WTC11 (cell line): ENCODE data around the gene SENP3. TPM values are rescaled to one million over a fixed set of nuclear protein-coding genes. Genes with fewer than 3 reads are reported as not detected.

Source experiments
- ATAC-seq: fragments of 200-7000 bp; cut with Tn5 transposase; 2 replicates; pipeline ENCODE4 v1.10.0; 2021; ENCODE audit warnings: mild to moderate bottlenecking, moderate library complexity
- CTCF ChIA-PET: fragments of 300-600 bp; sonication (Branson Sonifier 250); formaldehyde crosslinking; loops from one replicate; lab custom pipeline; 2021; ENCODE audit warnings: antibody characterized with exemption; lab: Charles Lee
- POLR2A ChIA-PET: fragments of 350-600 bp; sonication (Branson Sonifier 250); formaldehyde crosslinking; loops from one replicate; lab custom pipeline; 2021; ENCODE audit warnings: antibody characterized with exemption; lab: Charles Lee
- DNase-seq: peaks from one replicate; pipeline ENCODE4 v3.0.0; 2021; ENCODE audit warnings: low spot score
- H3K27ac Mint-ChIP-seq: 2 replicates; pipeline ENCODE4 v1.8.0; 2021; ENCODE audit warnings: mixed read lengths
- H3K27me3 Mint-ChIP-seq: 2 replicates; pipeline ENCODE4 v1.8.0; 2021; ENCODE audit warnings: low read depth, mild to moderate bottlenecking, moderate library complexity, mixed read lengths
- H3K36me3 Mint-ChIP-seq: 2 replicates; pipeline ENCODE4 v1.8.0; 2021; ENCODE audit warnings: mixed read lengths
- H3K4me1 Mint-ChIP-seq: 2 replicates; pipeline ENCODE4 v1.8.0; 2022; ENCODE audit warnings: mixed read lengths
- H3K4me3 Mint-ChIP-seq: 2 replicates; pipeline ENCODE4 v1.8.0; 2021; ENCODE audit warnings: mild to moderate bottlenecking, moderate library complexity, mixed read lengths
- H3K9me3 Mint-ChIP-seq: 2 replicates; pipeline ENCODE4 v1.8.0; 2021; ENCODE audit warnings: mixed read lengths
- AR ChIP-seq: fragments of 250-450 bp; sonication (Bioruptor Pico); IDR thresholded peaks from 2 replicates; pipeline ENCODE4 v1.9.0; 2021; ENCODE audit warnings: mild to moderate bottlenecking
- CDX4 ChIP-seq: fragments of 250-450 bp; sonication (Bioruptor Pico); IDR thresholded peaks from 2 replicates; pipeline ENCODE4 v1.9.0; 2021; ENCODE audit warnings: moderate library complexity, mild to moderate bottlenecking, inconsistent platforms, borderline replicate concordance
- E2F4 ChIP-seq: sonication (generic); formaldehyde crosslinking; IDR thresholded peaks from 2 replicates; pipeline ENCODE4 v1.8.1; 2022; ENCODE audit warnings: low read depth, mild to moderate bottlenecking, moderate library complexity, missing genetic modification reagents, borderline replicate concordance
- EMX1 ChIP-seq: fragments of 250-450 bp; sonication (Bioruptor Pico); IDR thresholded peaks from 2 replicates; pipeline ENCODE4 v1.8.0; 2021; ENCODE audit warnings: mild to moderate bottlenecking
- ESRRA ChIP-seq: sonication (generic); formaldehyde crosslinking; IDR thresholded peaks from 2 replicates; pipeline ENCODE4 v1.8.1; 2022; ENCODE audit warnings: mild to moderate bottlenecking, missing genetic modification reagents, borderline replicate concordance
- FOXJ3 ChIP-seq: sonication (generic); formaldehyde crosslinking; IDR thresholded peaks from 2 replicates; pipeline ENCODE4 v1.9.0; 2021; ENCODE audit warnings: missing genetic modification reagents, mild to moderate bottlenecking, borderline replicate concordance
- IRF2 ChIP-seq: sonication (generic); formaldehyde crosslinking; IDR thresholded peaks from 2 replicates; pipeline ENCODE4 v1.8.0; 2022; ENCODE audit warnings: low read depth, missing genetic modification reagents, borderline replicate concordance
- MAX ChIP-seq: sonication (generic); formaldehyde crosslinking; IDR thresholded peaks from 2 replicates; pipeline ENCODE4 v1.8.0; 2022; ENCODE audit warnings: mild to moderate bottlenecking, missing genetic modification reagents
- STAT6 ChIP-seq: sonication (generic); formaldehyde crosslinking; conservative IDR thresholded peaks from 2 replicates; pipeline ENCODE4 v1.8.1; 2023; ENCODE audit warnings: mild to moderate bottlenecking, low read depth, missing genetic modification reagents, moderate library complexity
- USF1 ChIP-seq: sonication (generic); formaldehyde crosslinking; IDR thresholded peaks from 2 replicates; pipeline ENCODE4 v1.8.0; 2022; ENCODE audit warnings: mild to moderate bottlenecking, missing genetic modification reagents
- ZNF121 ChIP-seq: sonication (generic); formaldehyde crosslinking; IDR thresholded peaks from 2 replicates; pipeline ENCODE4 v1.8.0; 2023; ENCODE audit warnings: missing genetic modification reagents
- ZNF232 ChIP-seq: sonication (generic); formaldehyde crosslinking; IDR thresholded peaks from 2 replicates; pipeline ENCODE4 v1.8.0; 2022; ENCODE audit warnings: mild to moderate bottlenecking, missing genetic modification reagents
- ZNF281 ChIP-seq: sonication (generic); formaldehyde crosslinking; IDR thresholded peaks from 2 replicates; pipeline ENCODE4 v1.8.0; 2023; ENCODE audit warnings: mild to moderate bottlenecking, missing genetic modification reagents
- ZNF396 ChIP-seq: fragments of 250-450 bp; sonication (Bioruptor Pico); IDR thresholded peaks from 2 replicates; pipeline ENCODE4 v1.8.0; 2021; ENCODE audit warnings: mild to moderate bottlenecking, moderate library complexity, borderline replicate concordance
- total RNA-seq: library from RNA; stranded (reverse); gene quantifications from 3 replicates; pipeline ENCODE4 v1.2.3, GENCODE V29; 2021

SENP3 gene
- total RNA-seq, 1 experiment from 2014 or later = 85.4 TPM

GRCh38 chr17:7587420-7588151 lies 25.9 kb downstream of the SENP3 start (continued):
- TF ChIP-seq ZNF281 (CRISPR knock-in tag) = no peak
- no peak for TF ChIP-seq ZNF396 (CRISPR knock-in tag)
- no peak for TF ChIP-seq ZNF121
- TF ChIP-seq, all 79 proteins: peak for 0

- POLR2A ChIA-PET = interaction anchor here (0.6 to 4.6 kb wide), 18 partner anchors 9 to 186 kb away, joined by 3 to 41 read pairs (median 4); partner anchors contain the start of genes ATP1B2, CD68, EFNB3 and SAT2
- Mint-ChIP-seq H3K9me3 (no peaks in the 10 kb centered on the region), H3K36me3 (peaks cover 35% of the 10 kb centered on the region), H3K27ac (no peak overlapping the region), H3K27me3 (no peaks in the 10 kb centered on the region), H3K4me1 (peaks cover 39% of the 10 kb centered on the region)
- ATAC-seq = peak; percentile 1
- TF ChIP-seq CDX4 (no peak), STAT6 (no peak), ZNF232 (no peak), FOXJ3 (CRISPR knock-in tag) (no peak), USF1 (CRISPR knock-in tag) (0 out of 2 replicates have a peak, but pooled peaks have one; percentile 25)
- TF ChIP-seq, all 79 proteins: peak for 1
- DNase-seq = no peak
- CTCF ChIA-PET = interaction anchor here (0.6 to 4.3 kb wide), 53 partner anchors 9 to 375 kb away, joined by 3 to 61 read pairs (median 5); partner anchors contain the start of genes ACAP1, ATP1B2, CD68 and DNAH2
- peak overlapping the region; percentile 70 for H3K4me3 Mint-ChIP-seq
Observed at GRCh38 chr17:7588553-7589203, 27.0 kb downstream of the SENP3 start.

- ATAC-seq (peak; percentile 71), DNase-seq (peak; percentile 91)
- Mint-ChIP-seq H3K9me3 (no peaks in the 10 kb centered on the region), H3K36me3 (peaks cover 42% of the 10 kb centered on the region), H3K4me1 (peaks cover 38% of the 10 kb centered on the region), H3K4me3 (peak overlapping the region; percentile 70), H3K27me3 (no peaks in the 10 kb centered on the region), H3K27ac (peak overlapping the region; percentile 79)
- POLR2A ChIA-PET = interaction anchor here (0.6 to 4.6 kb wide), 19 partner anchors 9 to 186 kb away, joined by 3 to 41 read pairs (median 4); partner anchors contain the start of genes ATP1B2, CD68, EFNB3 and SAT2
- CTCF ChIA-PET = interaction anchor here (0.6 to 4.3 kb wide), 54 partner anchors 9 to 375 kb away, joined by 3 to 61 read pairs (median 5); partner anchors contain the start of genes ACAP1, ATP1B2, CD68 and DNAH2
- TF ChIP-seq AR (CRISPR knock-in tag) = no peak
- TF ChIP-seq EMX1 = no peak
- TF ChIP-seq MAX (CRISPR knock-in tag) = peak; percentile 39
- TF ChIP-seq IRF2 = no peak
- TF ChIP-seq ESRRA (CRISPR knock-in tag) = no peak
- no peak for TF ChIP-seq E2F4 (CRISPR knock-in tag)
- TF ChIP-seq STAT6 = no peak; the same call in 1 of the 2 replicates
Observed at GRCh38 chr17:7589204-7589868, 27.6 kb downstream of the SENP3 start.
